Measurements from ENCODE around the gene LRBA. TPM values are rescaled to one million over a fixed set of nuclear protein-coding genes. Genes with fewer than 3 reads are reported as not detected.
"Not testable (repeated sequence)": the region's sequence is repeated elsewhere in the genome, so short reads cannot be mapped to it uniquely, and the experiment has no call there.

LRBA gene
- polyA plus RNA-seq, 1 experiment, result 23.4 TPM

GRCh38 chr4:150931005-150931404, 84.1 kb downstream of the LRBA start:
- no peak for TF ChIP-seq CTCF (IDR thresholded peaks at IDR 0.05; ENCODE audit: low read depth, low read length)
- Histone ChIP-seq H3K27ac (ENCODE audit: low read depth, low read length) (no peak overlapping the region), H3K27me3 (ENCODE audit: control insufficient read depth, insufficient read depth, low read length) (no peaks in the 10 kb centered on the region), H3K4me3 (ENCODE audit: low read depth, low read length) (no peak overlapping the region), H3K9me3 (ENCODE audit: control insufficient read depth, insufficient read depth, low read length) (no peaks in the 10 kb centered on the region)
- DNase-seq (ENCODE audit: low read depth, low spot score), result no peak
- CTCF ChIA-PET, result interaction anchor here (0.6 kb wide), 1 partner anchor 583 kb away, joined by 3 read pairs; no protein-coding TSS in a partner anchor
- POLR2A ChIA-PET, result no interaction called here

GRCh38 chr4:150923945-150924344, 91.1 kb downstream of the LRBA start:
- POLR2A ChIA-PET, result no interaction called here
- CTCF ChIA-PET, result no interaction called here
- no peak overlapping the region for H3K4me3 ChIP-seq (ENCODE audit: low read depth, low read length)
- H3K27me3 ChIP-seq (ENCODE audit: control insufficient read depth, insufficient read depth, low read length), result no peaks in the 10 kb centered on the region
- H3K27ac ChIP-seq (ENCODE audit: low read depth, low read length), result no peak overlapping the region
- no peaks in the 10 kb centered on the region for H3K9me3 ChIP-seq (ENCODE audit: control insufficient read depth, insufficient read depth, low read length)
- TF ChIP-seq CTCF (IDR thresholded peaks at IDR 0.05; ENCODE audit: low read depth, low read length), result no peak
- DNase-seq (ENCODE audit: low read depth, low spot score), result no peak

- CTCF ChIA-PET; H3K27me3 ChIP-seq (ENCODE audit: control insufficient read depth, insufficient read depth, low read length); POLR2A ChIA-PET; H3K4me3 ChIP-seq (ENCODE audit: low read depth, low read length); DNase-seq (ENCODE audit: low read depth, low spot score); H3K9me3 ChIP-seq (ENCODE audit: control insufficient read depth, insufficient read depth, low read length); H3K27ac ChIP-seq (ENCODE audit: low read depth, low read length): not testable (repeated sequence)
Measured at GRCh38 chr4:150921486-150921885, 93.6 kb downstream of the LRBA start.

GRCh38 chr4:150918562-150918961, 96.5 kb downstream of the LRBA start:
- POLR2A ChIA-PET; DNase-seq (ENCODE audit: low read depth, low spot score); H3K27me3 ChIP-seq (ENCODE audit: control insufficient read depth, insufficient read depth, low read length); CTCF ChIA-PET; H3K9me3 ChIP-seq (ENCODE audit: control insufficient read depth, insufficient read depth, low read length); H3K27ac ChIP-seq (ENCODE audit: low read depth, low read length); H3K4me3 ChIP-seq (ENCODE audit: low read depth, low read length): not testable (repeated sequence)

GRCh38 chr4:150911326-150911725, 103.8 kb downstream of the LRBA start:
- H3K27me3 ChIP-seq (ENCODE audit: control insufficient read depth, insufficient read depth, low read length), result no peaks in the 10 kb centered on the region
- no peak overlapping the region for H3K4me3 ChIP-seq (ENCODE audit: low read depth, low read length)
- TF ChIP-seq CTCF (IDR thresholded peaks at IDR 0.05; ENCODE audit: low read depth, low read length), result no peak
- ChIA-PET CTCF (no interaction called here), POLR2A (no interaction called here)
- no peak overlapping the region for H3K27ac ChIP-seq (ENCODE audit: low read depth, low read length)
- H3K9me3 ChIP-seq (ENCODE audit: control insufficient read depth, insufficient read depth, low read length), result no peaks in the 10 kb centered on the region
- DNase-seq (ENCODE audit: low read depth, low spot score), result no peak

- no peaks in the 10 kb centered on the region for H3K27me3 ChIP-seq (ENCODE audit: control insufficient read depth, insufficient read depth, low read length)
- CTCF ChIA-PET, result no interaction called here
- DNase-seq (ENCODE audit: low read depth, low spot score), result no peak
Measured at GRCh38 chr4:150909116-150909515, 106.0 kb downstream of the LRBA start.

More at GRCh38 chr4:150909116-150909515, 106.0 kb downstream of the LRBA start:
- POLR2A ChIA-PET, result no interaction called here
- no peak overlapping the region for H3K27ac ChIP-seq (ENCODE audit: low read depth, low read length)
- H3K9me3 ChIP-seq (ENCODE audit: control insufficient read depth, insufficient read depth, low read length), result no peaks in the 10 kb centered on the region
- TF ChIP-seq CTCF (IDR thresholded peaks at IDR 0.05; ENCODE audit: low read depth, low read length), result no peak
- no peak overlapping the region for H3K4me3 ChIP-seq (ENCODE audit: low read depth, low read length)

All from AG04450 (cell line).